ENCODE measurements around the gene ELF4. TPM values are rescaled to one million over a fixed set of nuclear protein-coding genes. Genes with fewer than 3 reads are reported as not detected.

Gene ELF4
- total and polyA plus RNA-seq, 2 of the 13 experiments (the other 11 are each of a cell fraction or from before 2014, with no cell fraction given): 1.3 to 2.6 TPM

DNA sequence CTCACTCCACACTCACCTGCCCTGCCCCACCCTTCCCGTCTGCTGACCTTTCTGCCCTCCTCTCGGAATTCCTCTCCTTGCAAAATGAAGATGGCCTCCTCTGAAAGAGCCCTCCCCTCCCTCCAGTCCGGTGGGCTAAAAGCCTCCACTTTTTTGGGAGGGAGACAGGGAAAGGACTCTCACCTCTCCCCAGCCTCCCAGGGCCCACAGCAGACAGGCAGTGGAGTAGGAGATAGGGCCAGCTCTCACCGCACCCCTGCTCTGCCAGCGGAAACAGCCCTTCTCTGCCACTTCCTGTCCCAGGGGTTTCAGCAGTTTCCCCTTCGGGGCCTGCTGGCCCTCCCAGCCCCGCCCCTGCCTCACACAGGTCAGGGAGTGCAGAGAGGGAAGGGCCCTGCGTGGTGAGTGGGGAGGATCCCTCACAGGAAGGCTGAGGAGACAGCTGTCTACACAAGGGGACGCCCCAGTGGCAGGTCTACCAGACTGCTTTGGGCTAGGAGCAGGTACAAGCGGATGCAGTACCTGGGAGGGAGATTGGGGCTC lies 18.2 kb downstream of the ELF4 start (continued):
- TF ChIP-seq, protein P1, sequence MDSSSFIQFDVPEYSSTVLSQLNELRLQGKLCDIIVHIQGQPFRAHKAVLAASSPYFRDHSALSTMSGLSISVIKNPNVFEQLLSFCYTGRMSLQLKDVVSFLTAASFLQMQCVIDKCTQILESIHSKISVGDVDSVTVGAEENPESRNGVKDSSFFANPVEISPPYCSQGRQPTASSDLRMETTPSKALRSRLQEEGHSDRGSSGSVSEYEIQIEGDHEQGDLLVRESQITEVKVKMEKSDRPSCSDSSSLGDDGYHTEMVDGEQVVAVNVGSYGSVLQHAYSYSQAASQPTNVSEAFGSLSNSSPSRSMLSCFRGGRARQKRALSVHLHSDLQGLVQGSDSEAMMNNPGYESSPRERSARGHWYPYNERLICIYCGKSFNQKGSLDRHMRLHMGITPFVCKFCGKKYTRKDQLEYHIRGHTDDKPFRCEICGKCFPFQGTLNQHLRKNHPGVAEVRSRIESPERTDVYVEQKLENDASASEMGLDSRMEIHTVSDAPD (CRISPR knock-in tag; IDR thresholded peaks at IDR 0.05): no peak
- TF ChIP-seq BRD4 (CRISPR knock-in tag; IDR thresholded peaks at IDR 0.05): no peak
- TF ChIP-seq ZEB1 (IDR thresholded peaks at IDR 0.05; ENCODE audit: insufficient replicate concordance, low read depth): no peak
- no peak for TF ChIP-seq NCOA5 (CRISPR knock-in tag; IDR thresholded peaks at IDR 0.05)
- TF ChIP-seq, protein P2, sequence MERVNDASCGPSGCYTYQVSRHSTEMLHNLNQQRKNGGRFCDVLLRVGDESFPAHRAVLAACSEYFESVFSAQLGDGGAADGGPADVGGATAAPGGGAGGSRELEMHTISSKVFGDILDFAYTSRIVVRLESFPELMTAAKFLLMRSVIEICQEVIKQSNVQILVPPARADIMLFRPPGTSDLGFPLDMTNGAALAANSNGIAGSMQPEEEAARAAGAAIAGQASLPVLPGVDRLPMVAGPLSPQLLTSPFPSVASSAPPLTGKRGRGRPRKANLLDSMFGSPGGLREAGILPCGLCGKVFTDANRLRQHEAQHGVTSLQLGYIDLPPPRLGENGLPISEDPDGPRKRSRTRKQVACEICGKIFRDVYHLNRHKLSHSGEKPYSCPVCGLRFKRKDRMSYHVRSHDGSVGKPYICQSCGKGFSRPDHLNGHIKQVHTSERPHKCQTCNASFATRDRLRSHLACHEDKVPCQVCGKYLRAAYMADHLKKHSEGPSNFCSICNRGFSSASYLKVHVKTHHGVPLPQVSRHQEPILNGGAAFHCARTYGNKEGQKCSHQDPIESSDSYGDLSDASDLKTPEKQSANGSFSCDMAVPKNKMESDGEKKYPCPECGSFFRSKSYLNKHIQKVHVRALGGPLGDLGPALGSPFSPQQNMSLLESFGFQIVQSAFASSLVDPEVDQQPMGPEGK (CRISPR knock-in tag; IDR thresholded peaks at IDR 0.05): peak; percentile 45; the same call in 1 of the 2 replicates
- TF ChIP-seq PHF8 (CRISPR knock-in tag; IDR thresholded peaks at IDR 0.05): peak; percentile 56; the same call in 1 of the 2 replicates
- TF ChIP-seq KAT8 (CRISPR knock-in tag; IDR thresholded peaks at IDR 0.05): peak; percentile 33; the same call in 1 of the 2 replicates
- TF ChIP-seq MED13 (CRISPR knock-in tag; IDR thresholded peaks at IDR 0.05): no peak
- peak; percentile 44; the same call in 1 of the 2 replicates for TF ChIP-seq NR2F6 (IDR thresholded peaks at IDR 0.05)
- 0 out of 2 replicates have a peak, but pooled peaks have one; percentile 24 for TF ChIP-seq NR2F6 (CRISPR knock-in tag; IDR thresholded peaks at IDR 0.05)
- no peak for TF ChIP-seq ZNF790 (CRISPR knock-in tag; IDR thresholded peaks at IDR 0.05; ENCODE audit: borderline replicate concordance)
- no peak for TF ChIP-seq SUZ12 (IDR thresholded peaks at IDR 0.05; ENCODE audit: low read depth, low read length)
- no peak for TF ChIP-seq TBL1XR1 (IDR thresholded peaks at IDR 0.05; ENCODE audit: borderline replicate concordance, low read length, partially characterized antibody)
- TF ChIP-seq, protein P3, sequence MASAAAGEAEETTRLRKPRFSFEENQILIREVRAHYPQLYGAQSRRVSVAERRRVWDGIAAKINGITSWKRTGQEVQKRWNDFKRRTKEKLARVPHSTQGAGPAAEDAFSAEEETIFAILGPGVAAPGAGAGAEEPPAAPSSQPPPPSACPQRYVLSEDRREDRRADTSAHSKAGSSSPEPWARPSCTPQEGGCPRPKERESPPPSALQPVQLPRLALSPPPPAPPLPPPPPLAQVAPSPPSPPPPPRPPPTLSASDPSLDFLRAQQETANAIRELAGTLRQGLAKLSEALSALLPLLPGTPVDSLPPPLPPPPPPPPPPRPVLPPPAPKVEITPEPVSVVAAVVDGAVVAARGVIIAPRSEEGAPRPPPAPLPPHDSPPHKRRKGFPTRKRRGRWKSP (CRISPR knock-in tag; IDR thresholded peaks at IDR 0.05): no peak
- TF ChIP-seq ZNF766 (CRISPR knock-in tag; IDR thresholded peaks at IDR 0.05; ENCODE audit: borderline replicate concordance): no peak
- TF ChIP-seq KLF9 (CRISPR knock-in tag; IDR thresholded peaks at IDR 0.05; ENCODE audit: low read depth): no peak
- TF ChIP-seq TOE1 (CRISPR knock-in tag; IDR thresholded peaks at IDR 0.05): no peak
- peak; percentile 55 for TF ChIP-seq ELF1 (CRISPR knock-in tag; IDR thresholded peaks at IDR 0.05)
- peak; percentile 50 for TF ChIP-seq SAP130 (CRISPR knock-in tag; IDR thresholded peaks at IDR 0.05; ENCODE audit: low read depth)
- no peak for TF ChIP-seq ARHGAP35 (CRISPR knock-in tag; IDR thresholded peaks at IDR 0.05; ENCODE audit: borderline replicate concordance)
- no peak for TF ChIP-seq ZNF235 (CRISPR knock-in tag; IDR thresholded peaks at IDR 0.05; ENCODE audit: borderline replicate concordance)
- TF ChIP-seq PHF21A (CRISPR knock-in tag; IDR thresholded peaks at IDR 0.05): peak; percentile 64; the same call in 1 of the 2 replicates
- TF ChIP-seq, protein P4, sequence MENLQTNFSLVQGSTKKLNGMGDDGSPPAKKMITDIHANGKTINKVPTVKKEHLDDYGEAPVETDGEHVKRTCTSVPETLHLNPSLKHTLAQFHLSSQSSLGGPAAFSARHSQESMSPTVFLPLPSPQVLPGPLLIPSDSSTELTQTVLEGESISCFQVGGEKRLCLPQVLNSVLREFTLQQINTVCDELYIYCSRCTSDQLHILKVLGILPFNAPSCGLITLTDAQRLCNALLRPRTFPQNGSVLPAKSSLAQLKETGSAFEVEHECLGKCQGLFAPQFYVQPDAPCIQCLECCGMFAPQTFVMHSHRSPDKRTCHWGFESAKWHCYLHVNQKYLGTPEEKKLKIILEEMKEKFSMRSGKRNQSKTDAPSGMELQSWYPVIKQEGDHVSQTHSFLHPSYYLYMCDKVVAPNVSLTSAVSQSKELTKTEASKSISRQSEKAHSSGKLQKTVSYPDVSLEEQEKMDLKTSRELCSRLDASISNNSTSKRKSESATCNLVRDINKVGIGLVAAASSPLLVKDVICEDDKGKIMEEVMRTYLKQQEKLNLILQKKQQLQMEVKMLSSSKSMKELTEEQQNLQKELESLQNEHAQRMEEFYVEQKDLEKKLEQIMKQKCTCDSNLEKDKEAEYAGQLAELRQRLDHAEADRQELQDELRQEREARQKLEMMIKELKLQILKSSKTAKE (CRISPR knock-in tag; IDR thresholded peaks at IDR 0.05; ENCODE audit: borderline replicate concordance): no peak

Data from HepG2 (cell line).